Parathyroid adenoma (tissue), 2 donors: Measurements from ENCODE around the gene IL27RA.
A peak's percentile ranks its signal among the peaks of the same experiment; 100 is the strongest.

Source experiments
- H2AFZ ChIP-seq: fragments of 300-600 bp; sonication (generic); one replicate; pipeline ENCODE4 v1.7.0; 2017; ENCODE audit warnings: antibody characterized with exemption, mild to moderate bottlenecking
- H3K27ac ChIP-seq: fragments of 300-600 bp; sonication (generic); one replicate; pipeline ENCODE4 v1.7.0; 2017
- H3K27me3 ChIP-seq: fragments of 300-600 bp; sonication (generic); one replicate; pipeline ENCODE4 v1.7.0; 2017; ENCODE audit warnings: low read length; ENCODE audit not compliant: control insufficient read depth, insufficient read depth
- H3K36me3 ChIP-seq: fragments of 300-600 bp; sonication (generic); one replicate; pipeline ENCODE4 v1.7.0; 2017; ENCODE audit warnings: low read length; ENCODE audit not compliant: control insufficient read depth, insufficient read depth
- H3K4me1 ChIP-seq: fragments of 300-600 bp; sonication (generic); one replicate; pipeline ENCODE4 v1.7.0; 2017; ENCODE audit warnings: control low read depth
- H3K4me2 ChIP-seq: fragments of 300-600 bp; sonication (generic); one replicate; pipeline ENCODE4 v1.7.0; 2017; ENCODE audit warnings: low read length
- H3K4me3 ChIP-seq: fragments of 300-600 bp; sonication (generic); one replicate; pipeline ENCODE4 v1.7.0; 2017; ENCODE audit warnings: low read depth, low read length
- H3K79me2 ChIP-seq: fragments of 300-600 bp; sonication (generic); one replicate; pipeline ENCODE4 v1.7.0; 2017; ENCODE audit warnings: control low read depth
- H3K9ac ChIP-seq: fragments of 300-600 bp; sonication (generic); one replicate; pipeline ENCODE4 v1.7.0; 2017; ENCODE audit warnings: mild to moderate bottlenecking
- H3K9me3 ChIP-seq: fragments of 300-600 bp; sonication (generic); one replicate; pipeline ENCODE4 v1.7.0; 2017; ENCODE audit warnings: low read length; ENCODE audit not compliant: control insufficient read depth
- TF ChIP-seq, protein P1 (sequence below): fragments of 300-600 bp; sonication (generic); IDR thresholded peaks from one replicate; pipeline ENCODE4 v1.7.0; 2017; ENCODE audit warnings: antibody characterized with exemption, mild to moderate bottlenecking
- donor health status: primary hyperparathyroidism.

The IL27RA gene

DNA sequence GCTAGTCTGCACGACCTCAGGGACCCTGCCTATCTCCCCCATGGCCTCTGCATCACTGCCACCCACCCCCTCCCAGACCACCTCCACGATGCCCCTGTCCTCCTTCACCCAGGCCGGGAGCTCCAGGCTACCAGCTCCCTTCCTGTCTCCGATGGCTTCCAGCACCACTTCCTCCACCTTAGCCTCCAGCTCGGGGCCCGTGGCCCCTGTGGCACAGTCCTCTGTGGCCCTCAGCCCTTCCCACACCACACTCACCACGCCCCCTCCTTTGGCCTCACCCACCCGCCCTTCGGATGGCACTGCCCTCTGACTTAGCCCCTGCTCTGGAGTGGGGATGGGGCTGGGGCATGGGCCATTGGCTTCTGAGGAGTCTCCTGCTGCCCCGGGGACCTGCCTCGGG lies 23.2 kb downstream of the IL27RA start:
- TF ChIP-seq, protein P1, sequence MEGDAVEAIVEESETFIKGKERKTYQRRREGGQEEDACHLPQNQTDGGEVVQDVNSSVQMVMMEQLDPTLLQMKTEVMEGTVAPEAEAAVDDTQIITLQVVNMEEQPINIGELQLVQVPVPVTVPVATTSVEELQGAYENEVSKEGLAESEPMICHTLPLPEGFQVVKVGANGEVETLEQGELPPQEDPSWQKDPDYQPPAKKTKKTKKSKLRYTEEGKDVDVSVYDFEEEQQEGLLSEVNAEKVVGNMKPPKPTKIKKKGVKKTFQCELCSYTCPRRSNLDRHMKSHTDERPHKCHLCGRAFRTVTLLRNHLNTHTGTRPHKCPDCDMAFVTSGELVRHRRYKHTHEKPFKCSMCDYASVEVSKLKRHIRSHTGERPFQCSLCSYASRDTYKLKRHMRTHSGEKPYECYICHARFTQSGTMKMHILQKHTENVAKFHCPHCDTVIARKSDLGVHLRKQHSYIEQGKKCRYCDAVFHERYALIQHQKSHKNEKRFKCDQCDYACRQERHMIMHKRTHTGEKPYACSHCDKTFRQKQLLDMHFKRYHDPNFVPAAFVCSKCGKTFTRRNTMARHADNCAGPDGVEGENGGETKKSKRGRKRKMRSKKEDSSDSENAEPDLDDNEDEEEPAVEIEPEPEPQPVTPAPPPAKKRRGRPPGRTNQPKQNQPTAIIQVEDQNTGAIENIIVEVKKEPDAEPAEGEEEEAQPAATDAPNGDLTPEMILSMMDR: no peak
- Histone ChIP-seq H3K36me3 (no peaks in the 10 kb centered on the region), H3K9ac (no peak overlapping the region), H3K79me2 (no peaks in the 10 kb centered on the region), H3K4me1 (no peaks in the 10 kb centered on the region), H3K4me3 (no peak overlapping the region), H3K27ac (no peak overlapping the region), H3K27me3 (no peaks in the 10 kb centered on the region), H2AFZ (no peak overlapping the region), H3K9me3 (no peaks in the 10 kb centered on the region), H3K4me2 (no peak overlapping the region)

DNA sequence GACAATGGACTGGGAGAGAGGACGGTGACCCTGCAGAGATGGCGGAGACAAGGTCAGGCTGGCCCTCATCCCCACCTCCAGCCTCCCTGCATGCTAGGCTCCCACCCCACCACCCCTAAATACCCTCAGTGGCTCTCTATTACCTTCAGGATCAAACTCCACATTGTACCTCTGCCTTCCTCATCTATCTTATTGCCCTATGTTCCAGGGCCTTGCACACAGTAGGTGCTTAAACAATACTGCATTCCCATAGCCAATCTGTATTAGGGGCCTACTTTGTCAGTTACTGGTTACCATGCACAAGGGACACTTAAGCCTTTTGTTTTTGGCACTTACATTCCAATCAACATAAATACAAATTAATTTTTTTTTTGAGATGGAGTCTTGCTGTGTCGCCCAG lies 23.8 kb downstream of the IL27RA start:
- Histone ChIP-seq H3K4me2 (no peak overlapping the region), H2AFZ (no peak overlapping the region), H3K4me1 (peaks cover 2% of the 10 kb centered on the region)

DNA sequence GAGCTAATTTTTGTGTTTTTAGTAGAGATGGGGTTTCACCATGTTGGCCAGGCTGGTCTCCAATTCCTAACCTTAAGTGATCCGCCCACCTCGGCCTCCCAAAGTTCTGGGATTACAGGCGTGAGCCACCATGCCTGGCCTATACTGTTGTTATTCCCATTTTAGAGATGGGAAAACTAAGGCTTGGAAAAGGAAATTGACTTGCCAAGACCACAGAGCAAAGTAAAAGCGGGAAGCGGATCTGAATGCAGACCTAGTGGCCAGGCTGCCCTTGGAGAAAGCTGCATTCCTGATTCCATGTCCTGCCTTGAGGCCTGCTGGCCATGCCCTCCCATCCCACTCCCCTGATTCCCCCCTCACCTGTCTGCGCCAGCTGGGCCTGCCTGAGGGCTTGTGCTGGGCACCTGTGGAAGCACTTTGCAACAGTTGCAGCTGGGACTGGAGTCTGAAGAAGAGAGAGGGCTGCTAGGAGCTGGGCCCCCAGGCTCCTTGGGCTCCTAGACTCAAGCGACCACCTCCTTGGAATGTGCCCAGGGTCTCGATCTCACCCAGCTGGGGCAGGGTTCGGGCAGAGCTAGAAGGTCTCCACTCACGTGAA lies 24.6 kb downstream of the IL27RA start:
- H3K9me3 ChIP-seq: no peaks in the 10 kb centered on the region
- no peak overlapping the region for H3K27ac ChIP-seq
- H3K36me3 ChIP-seq: no peaks in the 10 kb centered on the region

More for the DNA sequence above, 23.8 kb downstream of the IL27RA start:
- Histone ChIP-seq H3K79me2 (no peaks in the 10 kb centered on the region), H3K27me3 (no peaks in the 10 kb centered on the region), H3K36me3 (no peaks in the 10 kb centered on the region), H3K9me3 (no peaks in the 10 kb centered on the region), H3K4me3 (no peak overlapping the region), H3K27ac (no peak overlapping the region), H3K9ac (no peak overlapping the region)
- TF ChIP-seq, protein P1: no peak

DNA sequence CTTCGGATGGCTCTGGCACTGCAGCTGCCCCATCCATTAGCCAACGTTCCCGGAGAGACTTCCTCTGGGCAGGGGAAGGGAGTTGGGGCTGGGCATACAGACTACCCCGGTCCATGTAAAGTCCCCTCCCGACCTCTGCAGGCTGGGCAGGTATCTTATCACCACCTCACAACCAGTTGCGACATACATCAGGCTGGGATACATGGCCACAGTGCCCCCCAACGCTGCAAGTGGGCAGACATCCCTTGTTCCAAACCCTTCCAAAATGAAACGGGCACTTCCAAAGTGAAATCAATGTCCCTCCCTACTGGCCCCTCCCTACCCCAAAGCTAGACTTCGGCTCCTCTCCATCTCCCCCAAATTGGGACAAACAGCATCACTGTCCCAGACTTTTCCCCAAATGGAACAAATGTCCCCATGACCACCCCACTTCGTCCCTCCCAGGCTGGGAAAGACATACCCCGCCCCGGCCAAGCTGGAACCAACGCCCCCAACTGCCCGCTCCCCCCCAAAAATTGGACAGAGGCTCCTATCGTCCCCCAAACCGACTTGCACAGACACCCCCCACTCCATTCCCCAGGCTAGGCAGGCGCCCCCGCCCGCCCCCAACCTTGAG lies 25.3 kb downstream of the IL27RA start:
- no peaks in the 10 kb centered on the region for H3K36me3 ChIP-seq
- H3K27me3 ChIP-seq: no peaks in the 10 kb centered on the region
- no peak overlapping the region for H3K4me3 ChIP-seq

More for the DNA sequence above, 24.6 kb downstream of the IL27RA start:
- H2AFZ ChIP-seq: no peak overlapping the region
- peaks cover 2% of the 10 kb centered on the region for H3K4me1 ChIP-seq
- no peak overlapping the region for H3K9ac ChIP-seq
- H3K4me3 ChIP-seq: no peak overlapping the region
- no peaks in the 10 kb centered on the region for H3K27me3 ChIP-seq
- H3K4me2 ChIP-seq: no peak overlapping the region
- TF ChIP-seq, protein P1: no peak
- H3K79me2 ChIP-seq: no peaks in the 10 kb centered on the region

More for the DNA sequence above, 25.3 kb downstream of the IL27RA start:
- H3K9me3 ChIP-seq: no peaks in the 10 kb centered on the region
- H3K4me2 ChIP-seq: no peak overlapping the region
- no peak overlapping the region for H3K27ac ChIP-seq
- H2AFZ ChIP-seq: peak overlapping the region; percentile 67
- no peaks in the 10 kb centered on the region for H3K79me2 ChIP-seq
- TF ChIP-seq, protein P1: no peak
- no peak overlapping the region for H3K9ac ChIP-seq
- peaks cover 7% of the 10 kb centered on the region for H3K4me1 ChIP-seq
